ENCODE results near the gene LRRC49.
"Not testable (repeated sequence)": the region's sequence is repeated elsewhere in the genome, so short reads cannot be mapped to it uniquely, and the experiment has no call there.

The LRRC49 gene

DNA sequence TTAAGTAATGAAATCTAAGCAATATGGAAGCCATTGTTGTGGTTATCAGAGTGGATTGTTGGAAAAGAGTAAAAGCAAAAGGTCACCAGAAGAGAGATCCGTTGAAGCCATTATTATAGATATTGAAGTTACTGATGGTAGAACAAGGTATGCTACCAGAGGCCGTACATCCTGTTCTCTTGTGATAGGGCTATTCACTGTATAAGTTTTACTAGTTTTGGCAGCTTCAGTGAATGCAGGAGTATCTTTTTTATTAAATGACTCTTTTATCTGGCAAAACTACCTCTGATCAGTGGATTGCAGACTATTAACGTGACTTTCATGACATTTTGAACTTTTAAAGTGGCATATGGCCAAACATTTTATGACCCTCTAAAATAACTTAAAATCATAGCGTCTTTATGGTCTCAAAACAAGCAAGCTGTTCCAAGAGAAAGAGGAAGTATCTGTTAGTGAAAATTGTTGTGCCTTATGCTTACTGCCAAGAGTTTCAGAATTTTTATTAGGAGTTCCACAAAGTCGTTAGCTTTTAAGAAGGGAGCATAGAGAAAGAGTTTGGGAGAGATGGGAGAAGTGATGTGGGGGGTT is 102.9 kb downstream of the LRRC49 start:
- no peak for DNase-seq (ENCODE audit: low read depth)

DNA sequence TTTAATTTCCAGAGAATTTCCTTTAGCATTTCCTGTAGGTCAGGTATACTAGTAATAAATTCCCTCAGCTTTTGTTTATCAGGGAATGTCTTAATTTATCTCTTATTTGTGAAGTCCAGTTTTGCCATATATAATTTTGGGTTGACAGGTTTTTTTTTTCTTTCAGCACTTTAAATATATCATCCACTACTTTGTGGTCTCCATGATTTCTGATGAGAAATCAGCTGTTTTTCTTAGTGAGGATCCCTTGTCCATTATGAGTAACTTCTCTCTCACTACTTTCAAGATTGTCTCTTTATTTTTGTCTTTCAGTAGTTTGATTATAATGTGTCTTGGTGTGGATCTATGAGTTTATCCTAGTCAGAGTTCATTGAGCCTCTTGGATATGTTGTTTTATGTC is 105.7 kb downstream of the LRRC49 start:
- no peak for DNase-seq (ENCODE audit: low read depth)

DNA sequence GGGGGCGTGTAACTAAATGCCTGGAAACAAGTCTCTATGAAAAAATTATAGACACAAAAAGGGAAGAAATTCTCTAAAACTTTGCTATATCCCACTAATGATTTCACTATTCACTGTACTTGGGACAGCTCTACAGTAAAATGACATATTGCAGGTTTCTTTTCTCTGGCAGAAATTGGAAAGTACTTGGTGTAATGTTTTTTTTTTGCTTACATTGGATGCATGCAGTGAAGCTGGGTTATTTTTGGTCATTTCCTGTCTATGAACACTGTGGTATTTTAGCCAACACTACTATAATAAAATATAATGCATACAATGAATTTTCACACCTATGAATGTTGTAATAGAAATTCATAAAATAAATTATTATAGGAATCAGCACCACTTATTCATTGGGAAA is 109.7 kb downstream of the LRRC49 start:
- DNase-seq (ENCODE audit: low read depth) = no peak

DNA sequence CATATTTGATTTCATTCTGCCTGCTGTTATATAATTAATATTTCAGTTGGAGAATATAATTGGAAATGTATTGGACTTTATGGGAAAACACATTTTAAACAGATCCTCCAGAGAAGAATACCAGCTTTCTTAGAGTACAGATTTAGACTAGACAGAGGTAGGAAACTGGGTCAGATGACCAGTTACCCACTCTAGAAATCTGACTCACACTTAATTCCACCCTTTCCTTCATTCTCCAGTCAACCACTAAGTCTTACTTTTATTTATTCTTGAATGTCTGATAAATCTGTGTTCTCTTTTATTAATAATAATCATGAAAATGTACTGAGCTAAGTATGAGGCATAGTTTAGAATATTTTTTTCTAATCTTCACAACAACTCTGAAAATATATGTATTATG is 110.7 kb downstream of the LRRC49 start:
- no peak for DNase-seq (ENCODE audit: low read depth)

DNA sequence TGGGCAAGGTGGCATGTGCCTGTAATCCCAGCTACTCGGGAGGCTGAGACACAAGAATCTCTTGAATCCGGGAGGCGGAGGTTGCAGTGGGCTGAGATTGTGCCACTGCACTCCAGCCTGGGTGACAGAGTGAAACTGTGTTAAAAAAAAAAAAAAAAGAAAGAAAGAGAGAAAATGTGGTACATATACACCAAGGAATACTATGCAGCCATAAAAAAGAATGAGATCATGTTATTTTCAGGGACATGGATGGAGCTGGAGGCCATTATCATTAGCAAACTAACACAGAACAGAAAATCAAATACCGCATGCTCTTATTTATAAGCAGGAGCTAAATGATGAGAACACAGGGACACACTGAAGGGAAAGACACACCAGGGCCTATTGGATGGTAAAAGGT is 111.9 kb downstream of the LRRC49 start:
- DNase-seq (ENCODE audit: low read depth) = not testable (repeated sequence)

DNA sequence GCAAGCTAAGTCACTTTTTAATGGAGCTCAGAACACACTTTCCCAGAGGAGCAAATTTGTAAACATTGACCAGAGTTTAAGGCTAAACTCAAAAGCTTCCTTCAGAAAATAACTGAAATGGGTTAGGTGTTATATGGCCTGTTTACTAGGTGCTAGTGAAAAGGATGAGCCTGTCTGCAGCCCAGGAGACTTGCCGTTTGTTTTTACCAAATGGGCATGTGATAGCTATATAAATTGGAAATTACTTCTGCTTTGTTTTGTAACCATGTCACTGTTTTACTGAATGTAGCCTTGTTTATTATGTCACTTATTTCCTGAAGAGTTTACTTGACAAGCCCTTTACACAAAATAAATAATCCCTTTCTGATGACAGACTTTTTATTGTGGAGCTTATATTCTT is 113.3 kb downstream of the LRRC49 start:
- no peak for DNase-seq (ENCODE audit: low read depth)

DNA sequence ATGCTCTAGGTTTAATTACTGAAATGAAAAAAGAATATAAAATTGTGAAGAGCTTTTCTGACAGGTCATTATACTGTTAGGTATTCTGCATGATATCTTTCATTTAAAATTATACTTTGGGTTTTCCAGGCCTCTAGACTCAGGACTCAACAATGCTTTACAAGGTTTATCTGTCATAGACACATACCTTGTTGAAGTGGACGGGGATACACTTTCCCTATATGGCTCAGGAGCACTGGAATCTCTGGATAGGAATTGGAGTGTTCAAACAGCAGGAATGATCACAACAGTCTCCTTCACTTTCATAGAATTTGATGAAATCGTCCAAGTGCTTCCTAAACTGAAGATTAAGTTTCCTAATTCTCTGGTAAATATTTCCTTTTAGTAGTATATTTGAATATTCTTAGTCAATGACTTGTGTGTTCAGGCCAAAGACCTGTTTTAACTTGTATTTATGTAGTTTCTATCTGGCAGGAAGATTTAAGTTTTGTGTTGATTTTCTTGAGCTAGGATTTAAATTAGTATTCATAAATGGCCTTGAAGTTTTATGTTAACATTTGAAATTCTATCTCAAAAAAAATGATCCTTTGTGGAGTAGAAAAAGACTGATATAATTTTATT is 115.7 kb downstream of the LRRC49 start:
- DNase-seq (ENCODE audit: low read depth) = no peak

DNA sequence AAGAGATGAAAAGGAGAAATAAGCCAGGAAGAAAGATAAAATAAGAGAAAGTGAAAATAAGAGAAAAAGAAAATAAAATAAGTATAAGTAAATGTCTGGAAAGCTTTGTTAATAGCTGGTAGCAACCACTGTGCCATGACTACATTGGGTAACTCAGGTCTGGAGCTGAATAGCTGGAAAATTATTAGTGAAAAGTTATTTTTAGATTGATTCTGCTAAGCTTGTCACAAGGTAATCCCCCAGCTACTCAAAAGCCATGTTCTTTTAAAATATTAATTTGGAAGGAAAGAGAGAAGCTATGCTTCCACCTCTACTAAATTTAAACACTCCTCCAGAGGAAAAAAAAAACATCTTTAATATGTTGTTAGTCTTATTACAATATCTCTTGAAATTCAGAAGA is 117.8 kb downstream of the LRRC49 start:
- no peak for DNase-seq (ENCODE audit: low read depth)

DNA sequence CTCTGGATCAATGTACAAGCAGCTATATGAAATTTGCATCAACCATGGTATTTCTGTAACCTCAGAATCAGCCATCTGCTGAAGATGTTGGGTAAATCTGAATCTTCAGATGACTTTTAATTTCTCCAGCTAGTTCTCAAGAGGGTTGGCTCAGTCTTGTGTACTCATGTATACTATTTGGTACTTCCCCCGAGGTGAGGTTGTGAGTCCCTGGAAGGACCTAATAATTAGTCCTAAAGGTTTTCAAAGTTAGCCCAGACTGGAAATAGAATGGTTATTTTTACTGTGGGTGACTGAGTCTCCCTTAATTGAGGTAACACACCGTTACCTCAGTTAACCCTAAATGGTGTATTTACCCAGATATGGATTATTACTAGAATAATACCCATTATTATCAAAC is 118.4 kb downstream of the LRRC49 start:
- DNase-seq (ENCODE audit: low read depth) = no peak

DNA sequence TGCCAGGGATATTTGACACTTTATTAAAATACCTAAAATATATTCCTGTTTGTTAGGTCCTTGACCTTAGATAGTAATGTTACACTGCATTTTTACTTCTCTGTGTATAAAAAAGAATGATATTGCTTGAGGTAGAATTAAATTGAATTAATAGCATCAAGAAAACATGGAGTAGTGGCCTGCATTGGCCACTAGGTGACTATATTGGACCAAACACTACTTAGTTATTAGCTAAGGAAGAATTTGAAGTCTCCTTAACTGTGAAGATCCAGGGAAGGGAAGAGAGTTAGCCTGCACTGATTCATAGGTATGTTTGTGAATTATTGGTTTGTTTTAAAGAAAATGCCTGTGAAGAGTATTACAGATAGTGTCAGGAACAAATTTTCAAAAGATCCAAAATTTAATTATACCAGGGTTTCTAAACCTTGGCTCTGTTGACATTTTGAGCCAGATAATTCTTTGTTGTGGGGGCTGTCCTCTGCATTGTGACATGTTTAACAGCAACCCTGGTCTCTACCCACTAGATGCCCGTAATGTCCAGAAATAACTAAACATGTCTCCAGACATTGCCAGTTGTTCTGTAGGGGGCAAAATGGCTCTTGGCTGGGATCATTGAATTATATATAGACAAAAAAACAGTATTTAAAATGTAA is 119.0 kb downstream of the LRRC49 start:
- DNase-seq (ENCODE audit: low read depth) = no peak

DNA sequence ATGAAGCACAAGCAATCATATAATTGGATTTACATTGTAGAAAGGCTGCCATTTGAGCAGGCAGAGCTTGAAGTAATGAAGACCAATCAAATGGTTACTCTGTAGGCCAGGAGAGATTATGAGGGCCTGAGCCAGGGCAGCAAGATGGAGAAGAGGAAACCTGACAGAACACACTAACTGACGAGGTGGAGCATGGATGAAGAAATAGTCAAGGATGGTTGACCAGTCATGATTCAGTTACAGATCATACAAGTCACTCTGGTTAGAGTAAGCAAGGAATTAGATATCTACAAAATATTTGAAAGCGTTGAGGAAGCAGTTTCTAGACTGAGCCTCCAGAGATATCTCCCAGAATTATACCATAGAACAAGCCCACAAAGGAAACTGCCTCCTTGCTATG is 120.8 kb downstream of the LRRC49 start:
- no peak for DNase-seq (ENCODE audit: low read depth)

DNA sequence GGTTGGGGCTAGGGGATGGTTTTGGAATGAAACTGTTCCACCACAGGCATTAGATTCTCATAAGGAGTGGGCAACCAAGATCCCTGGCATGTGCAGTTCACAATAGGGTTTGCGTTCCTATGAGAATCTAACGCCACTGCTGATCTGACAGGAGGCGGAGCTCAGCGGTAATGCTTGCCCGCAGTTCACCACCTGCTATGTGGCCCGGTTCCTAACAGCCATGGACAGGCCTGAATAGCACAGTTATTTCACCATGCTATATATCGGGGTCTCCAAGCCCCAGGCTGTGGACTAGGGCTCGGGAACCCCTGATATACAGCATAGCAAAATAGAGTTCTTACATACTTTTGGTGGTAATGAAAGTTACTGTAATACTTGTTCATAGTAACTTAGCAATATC is 122.7 kb downstream of the LRRC49 start:
- no peak for DNase-seq (ENCODE audit: low read depth)

DNA sequence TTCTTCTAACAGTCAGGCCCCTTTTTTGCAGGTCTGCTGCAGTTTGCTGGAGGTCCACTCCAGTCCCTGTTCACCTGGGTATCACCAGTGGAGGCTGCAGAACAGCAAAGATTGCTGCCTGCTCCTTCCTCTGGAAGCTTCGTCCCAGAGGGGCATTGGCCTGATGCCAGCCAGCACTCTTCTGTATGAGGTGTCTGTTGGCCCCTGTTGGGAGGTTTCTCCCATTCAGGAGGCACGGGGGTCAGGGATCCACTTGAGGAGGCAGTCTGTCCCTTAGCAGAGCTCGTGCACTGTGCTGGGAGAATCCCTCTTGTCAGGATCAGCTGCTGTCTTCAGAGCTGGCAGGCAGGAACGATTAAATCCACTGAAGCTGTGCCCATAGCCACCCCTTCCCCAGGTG is 138.6 kb downstream of the LRRC49 start:
- DNase-seq (ENCODE audit: low read depth) = not testable (repeated sequence)

DNA sequence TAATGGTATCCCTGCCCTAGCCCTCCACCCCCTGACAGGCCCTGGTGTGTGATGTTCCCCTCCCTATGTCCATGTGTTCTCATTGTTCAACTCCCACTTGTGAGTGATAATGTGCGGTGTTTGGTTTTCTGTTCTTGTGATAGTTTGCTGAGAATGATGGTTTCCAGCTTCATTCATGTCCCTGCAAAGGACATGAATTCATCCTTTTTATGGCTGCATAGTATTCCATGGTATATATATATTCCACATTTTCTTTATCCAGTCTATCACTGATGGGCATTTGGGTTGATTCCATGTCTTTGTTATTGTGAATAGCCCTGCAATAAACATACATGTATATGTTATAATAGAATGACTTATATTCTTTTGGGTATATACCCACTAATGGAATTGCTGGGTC is 142.9 kb downstream of the LRRC49 start:
- not testable (repeated sequence) for DNase-seq (ENCODE audit: low read depth)

DNA sequence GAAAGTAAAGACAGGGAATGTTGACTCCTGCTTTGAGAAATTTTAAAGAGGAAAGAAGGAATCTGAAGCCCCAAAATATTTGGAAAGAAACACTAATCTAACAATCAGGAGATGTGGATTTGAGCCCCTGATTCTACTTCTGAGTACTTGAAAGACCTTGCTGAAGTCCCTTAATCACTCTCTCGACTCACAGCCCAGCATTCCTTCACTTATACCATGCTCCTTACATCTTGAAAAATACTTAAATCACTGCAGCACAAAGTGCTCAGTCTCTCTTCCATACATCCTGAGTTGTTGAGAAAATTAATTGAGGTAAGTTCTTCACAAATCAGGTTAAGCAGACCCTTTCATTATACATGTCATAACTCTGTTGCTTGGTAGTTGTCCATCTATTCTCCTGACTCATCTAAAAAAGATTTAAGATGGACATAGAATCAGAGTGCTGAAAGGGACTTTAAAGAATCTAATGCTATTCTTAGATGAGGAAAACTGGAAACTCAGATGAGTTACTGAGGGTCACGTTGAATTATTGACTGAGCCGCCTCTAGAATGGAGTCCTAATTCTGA is 149.8 kb downstream of the LRRC49 start:
- no peak for DNase-seq (ENCODE audit: low read depth)

DNA sequence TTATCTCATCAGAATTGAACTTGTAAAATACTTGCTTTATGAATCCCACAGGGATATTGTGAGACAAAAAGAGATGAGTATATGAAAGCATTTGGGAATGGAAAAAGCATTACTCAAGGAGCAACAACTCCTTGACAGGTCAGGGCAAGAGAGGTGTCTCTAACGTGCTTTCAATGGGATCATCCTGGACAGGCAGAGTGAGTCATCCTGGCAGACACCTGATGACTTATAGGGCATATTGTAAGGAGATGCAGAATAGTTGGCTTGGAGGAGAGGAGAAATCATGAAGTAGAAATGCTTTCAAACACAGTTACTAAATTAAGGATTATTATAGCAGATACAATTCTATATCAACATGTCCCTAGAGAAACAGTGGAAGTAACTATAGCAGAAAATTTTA is 150.7 kb downstream of the LRRC49 start:
- no peak for DNase-seq (ENCODE audit: low read depth)

DNA sequence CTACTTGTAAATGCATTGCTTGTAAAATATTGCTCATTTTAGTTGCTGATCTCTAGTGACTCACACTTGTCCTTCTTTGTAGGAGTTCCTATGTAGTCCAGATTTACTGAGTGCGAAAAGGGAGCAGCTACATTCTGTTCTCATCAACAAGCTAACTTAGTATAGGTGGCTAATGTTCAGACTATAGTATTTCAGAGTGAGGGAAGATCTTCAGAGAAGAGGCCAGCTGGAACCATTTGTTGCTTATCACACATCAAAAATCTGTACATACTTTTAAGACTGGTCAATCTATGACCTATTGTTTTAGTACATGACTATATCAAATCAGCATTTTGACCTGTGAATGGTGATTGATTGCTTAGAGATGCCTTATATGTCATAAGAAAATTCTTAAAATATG is 151.4 kb downstream of the LRRC49 start:
- no peak for DNase-seq (ENCODE audit: low read depth)

DNA sequence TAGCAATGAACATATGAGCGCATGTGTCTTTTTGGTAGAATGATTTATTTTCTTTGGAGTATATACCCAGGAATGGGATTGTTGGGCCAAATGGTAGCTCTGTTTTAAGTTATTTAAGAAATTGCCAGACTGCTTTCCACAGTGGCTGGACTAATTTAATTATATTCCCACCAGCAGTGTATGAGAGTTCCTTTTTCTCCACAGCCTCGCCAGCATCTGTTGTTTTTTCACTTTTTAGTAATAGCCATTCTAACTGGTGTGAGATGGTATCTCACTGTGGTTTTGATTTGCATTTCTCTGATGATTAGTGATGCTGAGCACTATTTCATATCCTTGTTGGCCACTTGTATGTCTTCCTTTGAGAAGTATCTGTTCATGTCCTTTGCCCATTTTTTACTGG is 153.5 kb downstream of the LRRC49 start:
- not testable (repeated sequence) for DNase-seq (ENCODE audit: low read depth)

DNA sequence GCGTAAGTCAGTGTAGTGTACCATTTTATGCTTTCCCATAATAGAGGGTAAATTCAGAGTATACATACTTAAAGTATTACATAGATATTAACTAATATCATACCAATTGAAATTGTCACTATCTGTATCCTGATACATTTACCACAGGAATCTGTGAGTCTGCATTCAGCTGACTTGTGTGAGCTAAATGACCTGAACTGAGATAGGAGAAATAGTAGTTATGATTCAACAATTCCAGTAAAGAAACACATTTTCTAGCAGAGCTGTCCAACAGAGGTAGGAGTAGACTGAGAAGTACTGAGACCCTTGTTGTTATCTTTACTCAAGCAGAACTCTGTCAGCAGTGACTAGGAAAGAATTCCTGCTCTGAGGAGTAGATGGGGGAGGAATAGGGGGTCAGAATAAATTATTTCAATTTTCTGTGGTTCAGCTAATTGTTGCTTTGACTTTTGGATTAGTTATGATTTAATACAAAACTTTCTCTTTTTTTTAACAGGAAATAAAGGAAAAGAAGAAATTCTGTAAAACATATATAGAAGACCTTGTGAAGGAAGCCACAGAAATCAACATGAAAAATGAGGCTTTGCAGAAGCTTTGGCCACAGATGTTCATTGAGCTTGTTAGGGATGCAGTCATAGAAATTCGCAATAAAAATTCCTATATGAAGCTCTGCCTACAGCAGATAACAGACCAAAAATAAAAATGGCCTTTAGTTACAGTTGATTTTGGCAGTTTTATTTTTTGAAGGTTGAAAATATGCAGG is 156.5 kb downstream of the LRRC49 start:
- DNase-seq (ENCODE audit: low read depth) = no peak

DNA sequence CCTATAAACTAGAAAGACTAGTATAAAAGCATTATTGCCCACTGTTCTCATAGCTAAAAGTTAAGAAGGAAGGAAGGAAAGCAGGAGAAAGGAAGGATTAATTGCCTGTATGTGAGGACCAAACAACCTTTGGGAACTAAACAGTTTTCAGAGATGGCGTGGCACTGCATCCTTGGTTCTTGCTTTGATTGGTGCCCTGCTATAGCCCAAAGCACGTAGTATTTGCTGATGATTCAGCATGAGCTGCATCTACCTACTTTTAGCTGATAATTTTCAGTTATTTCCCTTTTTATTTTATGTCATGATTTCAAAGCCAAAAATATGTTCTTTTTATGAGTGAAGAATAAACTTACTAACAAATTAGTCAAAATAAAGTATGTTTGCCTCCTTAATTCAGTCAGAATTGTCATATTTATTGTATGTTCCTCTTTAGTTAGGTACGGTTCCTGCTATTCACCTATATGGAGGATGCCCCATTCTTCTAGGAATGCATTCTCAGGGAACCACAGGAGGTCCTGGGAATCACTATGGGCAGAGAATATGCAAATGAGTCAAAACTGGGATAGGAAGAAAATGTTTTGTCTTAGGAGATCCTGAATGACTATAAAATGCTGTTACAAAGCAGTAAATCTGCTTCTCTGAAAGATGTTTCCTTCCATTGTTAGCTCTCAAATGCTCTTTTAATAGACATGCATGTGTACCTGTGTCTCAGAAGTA is 157.2 kb downstream of the LRRC49 start:
- DNase-seq (ENCODE audit: low read depth) = no peak

DNA sequence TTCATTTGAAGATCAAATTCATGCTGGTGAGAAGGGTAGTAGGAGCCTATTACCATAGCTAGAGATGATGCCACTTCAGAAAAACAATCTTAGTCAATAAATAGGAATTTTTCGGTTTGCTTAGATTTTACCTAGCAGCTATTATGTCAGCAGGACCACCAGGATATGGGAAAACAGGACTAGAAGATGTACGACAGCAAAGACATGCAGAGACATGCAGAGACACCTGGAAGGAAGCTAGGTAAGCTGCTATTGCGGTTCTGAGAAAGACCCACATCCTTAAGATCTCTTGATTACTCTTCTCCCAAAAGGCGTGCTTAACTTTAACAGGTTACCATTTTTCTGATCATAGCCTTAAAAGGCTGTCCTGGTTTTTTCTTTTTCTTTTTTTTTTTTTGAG is 157.8 kb downstream of the LRRC49 start:
- no peak for DNase-seq (ENCODE audit: low read depth)

DNA sequence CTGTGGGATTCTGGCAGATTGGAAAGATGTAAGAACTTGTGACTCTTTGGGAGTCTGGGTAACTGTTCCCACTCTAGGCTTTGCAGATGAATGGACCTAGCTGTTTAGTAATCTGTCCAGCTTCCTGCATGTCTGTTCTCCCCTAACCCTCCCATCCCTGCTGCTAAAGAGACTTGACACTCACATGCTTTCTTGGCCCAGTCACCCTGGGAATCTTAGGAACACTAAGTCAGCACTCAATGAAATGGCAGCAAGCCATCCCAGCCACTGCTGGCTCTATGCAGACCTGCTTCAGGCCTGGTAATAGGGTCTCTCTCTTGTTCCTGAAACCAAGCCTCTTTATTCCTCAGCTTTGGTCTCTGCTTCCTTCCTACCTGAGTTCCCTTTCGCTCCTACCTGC is 158.9 kb downstream of the LRRC49 start:
- DNase-seq (ENCODE audit: low read depth) = no peak
